Transverse colon (tissue), 4 donors: ENCODE data around the gene GALNT13. TPM values are rescaled to one million over a fixed set of nuclear protein-coding genes. Genes with fewer than 3 reads are reported as not detected.

ENCODE experiments used
- DNase-seq: peaks from one replicate; pipeline ENCODE4 v3.0.0-alpha.2; 2019
- H3K27ac ChIP-seq, 4 donors: fragments of 200-600 bp; sonication (generic); 2 replicates each; pipeline ENCODE4 v1.5.1; 2016 to 2018; ENCODE audit warnings: inconsistent platforms in 4 of 4
- H3K27me3 ChIP-seq: fragments of 200-600 bp; sonication (generic); 2 replicates; pipeline ENCODE4 v1.5.1; 2017; ENCODE audit warnings: inconsistent platforms
- H3K36me3 ChIP-seq, 4 donors: fragments of 200-600 bp; sonication (generic); 2 replicates each; pipeline ENCODE4 v1.5.1; 2017 to 2019; ENCODE audit warnings: inconsistent platforms in 4 of 4
- H3K4me1 ChIP-seq, 4 donors: fragments of 200-600 bp; sonication (generic); 2 replicates each; pipeline ENCODE4 v1.5.1; 2017 to 2020; ENCODE audit warnings: inconsistent platforms in 4 of 4
- H3K4me3 ChIP-seq, 4 donors: fragments of 200-600 bp; sonication (generic); 1 replicate in 1 of 4; 2 replicates in 3 of 4; pipeline versions ENCODE4 v1.5.1 to v1.6.1; 2017 to 2019; ENCODE audit warnings: inconsistent platforms in 4 of 4
- H3K9me3 ChIP-seq, 2 donors: fragments of 200-600 bp; sonication (generic); 2 replicates each; pipeline ENCODE4 v1.5.1; 2017 to 2019; ENCODE audit warnings: inconsistent platforms in 2 of 2
- CTCF ChIP-seq, 5 experiments: fragments of 200-600 bp in 3 of 5; fragments of 450-650 bp in 2 of 5; sonication (generic) in 3 of 5; IDR thresholded peaks; 1 replicate in 2 of 5; 2 replicates in 3 of 5; pipeline ENCODE4 v1.5.1; 2016 to 2017; ENCODE audit warnings: antibody characterized with exemption in 5 of 5, inconsistent platforms in 3 of 5, mild to moderate bottlenecking in 2 of 5, moderate library complexity in 1 of 5
- EP300 ChIP-seq: sonication (generic); formaldehyde crosslinking; IDR thresholded peaks from one replicate; pipeline ENCODE4 v1.6.1; 2017; ENCODE audit warnings: antibody characterized with exemption, low read depth
- POLR2A ChIP-seq: fragments of 450-650 bp; IDR thresholded peaks from one replicate; pipeline ENCODE4 v1.6.1; 2016; ENCODE audit warnings: antibody characterized with exemption, mild to moderate bottlenecking, moderate library complexity
- POLR2AphosphoS5 ChIP-seq, 3 donors: sonication (generic); formaldehyde crosslinking; IDR thresholded peaks; one replicate each; pipeline ENCODE4 v1.6.1; 2016; ENCODE audit warnings: antibody characterized with exemption in 3 of 3
- WGBS, 2 donors: methylation state at CpG; one replicate each; pipeline ENCODE4 v1.1.5; 2018; ENCODE audit warnings: low coverage in 1 of 2; 5-methylcytosine and 5-hydroxymethylcytosine counted together
- in situ Hi-C, 4 donors: fragments of 200-750 bp; cut with MboI; loops; one replicate each; pipeline versions ENCODE4 v1.15.0 to v1.15.1; 2017; ENCODE audit warnings: low sequenced_read_pairs in 3 of 4, low pct_ligation_motif_present in 1 of 4, low pct_unique_long_range_greater_than_20kb in 1 of 4
- intact Hi-C: fragments of 100-400 bp; cut with DNase I; formaldehyde crosslinking; loops from one replicate; pipeline ENCODE4 v1.15.1; 2023; ENCODE audit warnings: low total_unique reads
- total RNA-seq, 4 donors: library from RNA; depleted of rRNA; stranded (reverse); fragments of >200 nt; gene quantifications; one replicate each; pipeline ENCODE4 v1.1.0, GENCODE V29; 2016

The GALNT13 gene
- total RNA-seq, 4 donors from 2014 or later, result 0.41 to 0.95 TPM; not detected in 2

GRCh38 chr2:154361276-154361675 is 489.6 kb downstream of the GALNT13 start:
- Histone ChIP-seq H3K36me3 (no peaks in the 10 kb centered on the region), H3K27me3 (no peaks in the 10 kb centered on the region), H3K4me3 (no peak overlapping the region), H3K4me1 (no peaks in the 10 kb centered on the region), H3K27ac (no peak overlapping the region), H3K9me3 (no peaks in the 10 kb centered on the region)
- in situ Hi-C loops (no loop called here), intact Hi-C loops (no loop called here)
- no peak for DNase-seq
- 83% methylated on average over 2 of the region's 2 CpGs for WGBS, 2 donors
- TF ChIP-seq POLR2A (no peak), CTCF (IDR thresholded peaks at IDR 0.05) (no peak), EP300 (no peak), POLR2AphosphoS5 (IDR thresholded peaks at IDR 0.05) (no peak)

DNA sequence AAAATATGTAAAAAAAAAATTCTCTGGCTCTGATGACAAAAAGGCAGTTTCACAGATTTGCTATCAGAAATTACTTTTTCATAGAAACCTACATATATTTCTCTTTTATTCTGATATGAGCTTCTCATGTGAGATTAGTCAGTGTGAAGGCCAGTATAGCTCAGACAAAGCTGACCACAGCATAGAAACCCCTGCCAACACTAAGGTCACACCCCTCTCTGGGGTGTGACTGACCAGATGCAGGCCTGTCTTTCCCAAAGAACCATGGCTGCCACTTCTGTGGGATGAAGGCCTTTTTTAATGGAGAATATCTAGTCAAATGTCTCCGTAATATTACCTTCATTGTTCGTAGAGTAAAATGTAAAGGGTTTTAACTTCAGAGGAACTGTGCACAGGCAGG is 496.4 kb downstream of the GALNT13 start:
- WGBS, 2 donors, result 92% methylated on average over 2 of the region's 2 CpGs; no CpG with 5 or more reads in 1 of the 2 donors
- TF ChIP-seq POLR2AphosphoS5 (IDR thresholded peaks at IDR 0.05) (no peak), CTCF (IDR thresholded peaks at IDR 0.05) (no peak), POLR2A (no peak), EP300 (no peak)
- Histone ChIP-seq H3K9me3 (no peaks in the 10 kb centered on the region), H3K36me3 (no peaks in the 10 kb centered on the region), H3K4me1 (no peaks in the 10 kb centered on the region), H3K27me3 (no peaks in the 10 kb centered on the region), H3K27ac (no peak overlapping the region), H3K4me3 (no peak overlapping the region)
- intact Hi-C loops, result no loop called here
- DNase-seq, result no peak
- in situ Hi-C loops, result no loop called here

DNA sequence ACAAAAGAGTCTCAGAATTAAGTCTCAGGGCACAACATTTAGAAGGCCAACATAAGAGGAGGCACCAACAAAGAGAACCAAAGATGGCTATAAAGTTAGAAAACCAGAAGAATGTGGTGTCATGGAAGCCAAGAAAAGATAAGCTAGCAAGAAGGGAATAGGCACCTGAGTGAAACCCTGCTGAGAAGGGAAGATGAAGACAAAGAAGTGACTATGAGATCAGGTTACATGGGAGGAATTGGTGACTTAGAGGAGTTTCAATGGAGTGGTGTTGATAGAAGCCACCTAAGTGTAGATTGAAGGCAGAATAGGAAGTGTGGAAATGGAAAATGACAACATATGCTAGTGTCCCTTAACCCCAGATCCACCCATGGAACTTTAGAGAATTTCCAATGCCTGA is 499.2 kb downstream of the GALNT13 start:
- H3K4me1 ChIP-seq, result no peaks in the 10 kb centered on the region
- no peak for TF ChIP-seq POLR2A
- no peak for TF ChIP-seq CTCF (IDR thresholded peaks at IDR 0.05)
- no peak for TF ChIP-seq POLR2AphosphoS5 (IDR thresholded peaks at IDR 0.05)
- TF ChIP-seq EP300, result no peak
- H3K27ac ChIP-seq, result no peak overlapping the region
- DNase-seq, result no peak
- no peaks in the 10 kb centered on the region for H3K36me3 ChIP-seq
- in situ Hi-C loops, result no loop called here
- no peak overlapping the region for H3K4me3 ChIP-seq
- no peaks in the 10 kb centered on the region for H3K9me3 ChIP-seq
- no peaks in the 10 kb centered on the region for H3K27me3 ChIP-seq
- intact Hi-C loops, result no loop called here

- H3K4me1 ChIP-seq, result no peaks in the 10 kb centered on the region
- H3K36me3 ChIP-seq, result no peaks in the 10 kb centered on the region
- H3K9me3 ChIP-seq, result no peaks in the 10 kb centered on the region
- no peak overlapping the region for H3K27ac ChIP-seq
- intact Hi-C loops (no loop called here), in situ Hi-C loops (no loop called here)
- 47 to 55% methylated on average over 1 of the region's 1 CpG for WGBS, 2 donors
- TF ChIP-seq EP300 (no peak), CTCF (IDR thresholded peaks at IDR 0.05) (no peak), POLR2AphosphoS5 (IDR thresholded peaks at IDR 0.05) (no peak), POLR2A (no peak)
- no peak for DNase-seq
- no peaks in the 10 kb centered on the region for H3K27me3 ChIP-seq
- no peak overlapping the region for H3K4me3 ChIP-seq
Observed at GRCh38 chr2:154374416-154374815, 502.7 kb downstream of the GALNT13 start.
